Nephron (organoid): ENCODE data around the gene PSMB11.
A peak's percentile ranks its signal among the peaks of the same experiment; 100 is the strongest.
"Not testable (repeated sequence)": the region's sequence is repeated elsewhere in the genome, so short reads cannot be mapped to it uniquely, and the experiment has no call there.

Experiments
- H3K27ac Mint-ChIP-seq, 3 experiments: 2 replicates each; pipeline ENCODE4 v1.8.0; 2020; ENCODE audit warnings: mixed read lengths in 3 of 3, mild to moderate bottlenecking in 2 of 3, moderate library complexity in 1 of 3
- H3K27me3 Mint-ChIP-seq: 2 replicates; pipeline ENCODE4 v1.8.0; 2021; ENCODE audit warnings: low read depth, mild to moderate bottlenecking, moderate library complexity, mixed read lengths
- H3K36me3 Mint-ChIP-seq: 2 replicates; pipeline ENCODE4 v1.8.0; 2020; ENCODE audit warnings: low read depth, mixed read lengths
- H3K4me1 Mint-ChIP-seq: 2 replicates; pipeline ENCODE4 v1.8.0; 2020; ENCODE audit warnings: mixed read lengths
- H3K4me3 Mint-ChIP-seq, 3 experiments: 2 replicates each; pipeline ENCODE4 v1.8.0; 2020; ENCODE audit warnings: mild to moderate bottlenecking in 3 of 3, mixed read lengths in 3 of 3, moderate library complexity in 2 of 3
- H3K9me3 Mint-ChIP-seq: 2 replicates; pipeline ENCODE4 v1.8.0; 2020; ENCODE audit warnings: mixed read lengths
- CTCF ChIP-seq, 3 experiments: fragments of 200-600 bp; sonication (generic); IDR thresholded peaks; one replicate each; pipeline ENCODE4 v1.5.0; 2021; ENCODE audit warnings: antibody characterized with exemption in 3 of 3; ENCODE audit not compliant: unreplicated experiment in 3 of 3

PSMB11 gene

DNA sequence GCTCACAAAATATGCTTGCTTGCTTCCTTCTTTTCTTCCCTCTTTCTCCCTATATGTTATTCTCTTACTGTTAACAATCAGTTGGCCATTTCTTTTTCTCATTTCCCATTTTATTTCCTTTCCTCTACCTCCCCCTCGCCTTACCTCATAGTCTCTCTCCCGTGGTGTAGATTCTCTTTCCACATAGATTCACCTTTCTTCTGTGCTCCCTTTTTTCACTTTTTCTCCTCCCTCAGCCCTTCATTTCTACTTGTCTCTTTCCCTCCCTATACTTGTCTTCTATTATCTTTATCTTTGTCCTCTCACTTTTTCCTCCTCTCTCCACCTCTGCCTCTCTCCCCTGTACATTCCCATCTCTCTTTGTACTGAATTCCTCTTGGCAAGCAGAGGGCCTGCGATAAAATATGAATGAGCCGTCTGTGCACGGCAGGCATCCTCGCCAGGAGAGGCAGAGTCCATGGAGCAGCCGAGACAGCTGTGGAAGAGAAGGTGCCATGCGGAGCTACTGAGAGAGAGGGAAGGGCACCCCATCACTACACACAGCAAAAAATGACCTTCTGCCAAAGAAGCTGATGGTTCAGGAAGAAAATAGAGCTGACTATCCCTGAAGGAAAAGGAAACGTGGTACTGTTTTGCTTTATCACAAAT is 44.2 kb upstream of the PSMB11 start:
- H3K4me3 Mint-ChIP-seq, result no peak overlapping the region
- H3K9me3 Mint-ChIP-seq, result no peaks in the 10 kb centered on the region
- H3K27me3 Mint-ChIP-seq, result no peaks in the 10 kb centered on the region
- no peak for TF ChIP-seq CTCF (IDR thresholded peaks at IDR 0.05; ENCODE audit: unreplicated experiment in 3 of 3)
- no peak overlapping the region for H3K27ac Mint-ChIP-seq
- H3K36me3 Mint-ChIP-seq, result peaks cover 4% of the 10 kb centered on the region
- H3K4me1 Mint-ChIP-seq, result peaks cover 23% of the 10 kb centered on the region

GRCh38 chr14:22998329-22999012 is 43.5 kb upstream of the PSMB11 start:
- peak overlapping the region in 1 of 3 experiments; percentile 13 for H3K4me3 Mint-ChIP-seq

GRCh38 chr14:23000860-23001259 is 41.2 kb upstream of the PSMB11 start:
- H3K36me3 Mint-ChIP-seq, result no peaks in the 10 kb centered on the region
- no peak overlapping the region for H3K27ac Mint-ChIP-seq
- no peak overlapping the region for H3K4me3 Mint-ChIP-seq
- peaks cover 10% of the 10 kb centered on the region for H3K4me1 Mint-ChIP-seq
- no peak for TF ChIP-seq CTCF (IDR thresholded peaks at IDR 0.05; ENCODE audit: unreplicated experiment in 3 of 3)
- H3K9me3 Mint-ChIP-seq, result no peaks in the 10 kb centered on the region
- no peaks in the 10 kb centered on the region for H3K27me3 Mint-ChIP-seq

More at GRCh38 chr14:22998329-22999012, 43.5 kb upstream of the PSMB11 start:
- Mint-ChIP-seq H3K27ac (no peak overlapping the region), H3K36me3 (no peaks in the 10 kb centered on the region), H3K9me3 (no peaks in the 10 kb centered on the region), H3K4me1 (peaks cover 19% of the 10 kb centered on the region), H3K27me3 (no peaks in the 10 kb centered on the region)
- TF ChIP-seq CTCF (IDR thresholded peaks at IDR 0.05; ENCODE audit: unreplicated experiment in 3 of 3), result no peak

DNA sequence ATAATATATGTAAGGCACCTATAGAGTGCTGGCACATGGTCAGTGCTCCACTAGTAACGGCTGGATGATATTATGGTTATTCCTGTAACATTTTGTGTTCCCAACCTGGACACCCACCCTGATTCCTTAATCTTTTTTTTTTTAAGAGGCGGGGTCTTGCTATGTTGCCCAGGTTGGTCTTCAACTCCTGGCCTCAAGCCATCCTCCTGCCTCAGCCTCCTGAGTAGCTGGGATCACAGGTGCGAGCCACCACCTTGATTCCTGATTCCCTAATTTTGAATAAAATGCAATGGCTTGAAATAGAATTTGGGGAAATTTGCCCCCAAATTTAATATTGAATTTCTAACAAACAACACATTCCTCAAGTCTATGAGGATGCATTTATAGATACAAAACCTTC is 39.4 kb upstream of the PSMB11 start:
- TF ChIP-seq CTCF (IDR thresholded peaks at IDR 0.05; ENCODE audit: unreplicated experiment in 3 of 3), result no peak
- no peak overlapping the region for H3K27ac Mint-ChIP-seq
- no peaks in the 10 kb centered on the region for H3K27me3 Mint-ChIP-seq
- no peaks in the 10 kb centered on the region for H3K9me3 Mint-ChIP-seq
- no peak overlapping the region for H3K4me3 Mint-ChIP-seq
- no peaks in the 10 kb centered on the region for H3K36me3 Mint-ChIP-seq
- peaks cover 25% of the 10 kb centered on the region for H3K4me1 Mint-ChIP-seq

- H3K36me3 Mint-ChIP-seq, H3K9me3 Mint-ChIP-seq, H3K27ac Mint-ChIP-seq, H3K27me3 Mint-ChIP-seq: not testable (repeated sequence)
- Mint-ChIP-seq H3K4me1 (peaks cover 35% of the 10 kb centered on the region), H3K4me3 (peak overlapping the region in 1 of 3 experiments; percentile 38)
Observed at GRCh38 chr14:23004274-23004673, 37.7 kb upstream of the PSMB11 start.

GRCh38 chr14:23005451-23006187 is 36.4 kb upstream of the PSMB11 start:
- TF ChIP-seq CTCF (IDR thresholded peaks at IDR 0.05; ENCODE audit: unreplicated experiment in 3 of 3), result no peak
- H3K9me3 Mint-ChIP-seq, result no peaks in the 10 kb centered on the region
- H3K27me3 Mint-ChIP-seq, result no peaks in the 10 kb centered on the region
- H3K27ac Mint-ChIP-seq, result peak overlapping the region; percentile 99
- H3K36me3 Mint-ChIP-seq, result no peaks in the 10 kb centered on the region
- H3K4me1 Mint-ChIP-seq, result peaks cover 47% of the 10 kb centered on the region
- peak overlapping the region; percentile 92 to 97 (median 96) for H3K4me3 Mint-ChIP-seq
